Activated naive CD8-positive, alpha-beta T cell treated with anti-CD3 and anti-CD28 coated beads, Interleukin-2, amount 50 U/mL, for 24 hours (primary cell): ENCODE results near the gene DIAPH2.

Experiments
- ATAC-seq: fragments of 150-1000 bp; cut with Tn5 transposase; one replicate; pipeline ENCODE4 v1.10.0; 2021
- DNase-seq: peaks from one replicate; pipeline ENCODE4 v3.0.0; 2021
- H3K27ac Mint-ChIP-seq: one replicate; pipeline ENCODE4 v1.8.0; 2021; ENCODE audit warnings: mild to moderate bottlenecking, mixed read lengths
- H3K27me3 Mint-ChIP-seq: one replicate; pipeline ENCODE4 v1.8.0; 2021; ENCODE audit warnings: mixed read lengths
- H3K36me3 Mint-ChIP-seq: one replicate; pipeline ENCODE4 v1.8.0; 2021; ENCODE audit warnings: low read depth, mixed read lengths
- H3K4me1 Mint-ChIP-seq: one replicate; pipeline ENCODE4 v1.8.0; 2021; ENCODE audit warnings: mixed read lengths
- H3K4me3 Mint-ChIP-seq: one replicate; pipeline ENCODE4 v1.8.0; 2021; ENCODE audit warnings: mild to moderate bottlenecking, moderate library complexity, mixed read lengths
- H3K9me3 Mint-ChIP-seq: one replicate; pipeline ENCODE4 v1.8.0; 2021; ENCODE audit warnings: mixed read lengths

Gene DIAPH2

DNA sequence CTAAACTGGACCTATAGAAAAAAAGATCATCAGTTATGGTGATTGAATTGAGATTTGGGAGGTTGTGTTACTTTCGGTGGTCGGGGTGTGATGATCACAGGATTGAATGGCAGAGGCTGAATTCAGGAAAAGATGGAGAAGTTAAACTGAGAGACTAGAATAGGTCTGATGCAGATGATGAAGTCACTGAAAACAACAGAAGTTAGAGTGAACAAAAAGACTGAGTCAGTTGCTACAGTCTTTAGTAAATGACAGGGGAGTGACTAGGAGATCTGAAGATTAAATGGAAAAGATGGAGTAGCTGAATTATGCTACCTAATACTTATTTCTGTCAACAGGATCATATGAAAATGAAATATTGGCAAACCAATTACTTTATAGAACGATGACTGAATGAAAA is 362.2 kb downstream of the DIAPH2 start:
- H3K27ac Mint-ChIP-seq = no peak overlapping the region

DNA sequence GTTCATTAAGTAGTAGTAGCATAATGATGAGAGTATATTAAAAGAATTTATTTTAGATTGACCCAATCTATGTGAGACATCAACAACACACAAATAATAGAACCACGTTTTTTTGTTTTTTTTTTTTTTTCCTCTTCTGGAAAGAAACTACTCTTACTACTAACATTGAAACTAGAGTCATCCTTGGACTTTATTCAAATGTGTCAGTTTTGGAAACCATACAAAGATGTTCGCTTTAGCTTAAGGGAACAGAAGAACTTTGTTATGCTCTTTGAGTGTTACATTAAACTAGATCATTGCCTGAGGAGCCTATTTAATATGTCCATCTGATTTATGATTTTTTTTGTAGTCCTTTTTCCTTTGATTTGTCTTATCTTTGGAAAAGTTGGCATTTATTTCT is 365.8 kb downstream of the DIAPH2 start:
- Mint-ChIP-seq H3K4me3 (no peak overlapping the region), H3K27me3 (no peaks in the 10 kb centered on the region), H3K4me1 (no peaks in the 10 kb centered on the region), H3K27ac (no peak overlapping the region), H3K9me3 (no peaks in the 10 kb centered on the region), H3K36me3 (no peaks in the 10 kb centered on the region)
- DNase-seq (no peak), ATAC-seq (no peak)

More for the DNA sequence above, 362.2 kb downstream of the DIAPH2 start:
- Mint-ChIP-seq H3K4me3 (no peak overlapping the region), H3K27me3 (no peaks in the 10 kb centered on the region), H3K4me1 (no peaks in the 10 kb centered on the region), H3K9me3 (no peaks in the 10 kb centered on the region), H3K36me3 (no peaks in the 10 kb centered on the region)
- DNase-seq = no peak
- ATAC-seq = no peak

DNA sequence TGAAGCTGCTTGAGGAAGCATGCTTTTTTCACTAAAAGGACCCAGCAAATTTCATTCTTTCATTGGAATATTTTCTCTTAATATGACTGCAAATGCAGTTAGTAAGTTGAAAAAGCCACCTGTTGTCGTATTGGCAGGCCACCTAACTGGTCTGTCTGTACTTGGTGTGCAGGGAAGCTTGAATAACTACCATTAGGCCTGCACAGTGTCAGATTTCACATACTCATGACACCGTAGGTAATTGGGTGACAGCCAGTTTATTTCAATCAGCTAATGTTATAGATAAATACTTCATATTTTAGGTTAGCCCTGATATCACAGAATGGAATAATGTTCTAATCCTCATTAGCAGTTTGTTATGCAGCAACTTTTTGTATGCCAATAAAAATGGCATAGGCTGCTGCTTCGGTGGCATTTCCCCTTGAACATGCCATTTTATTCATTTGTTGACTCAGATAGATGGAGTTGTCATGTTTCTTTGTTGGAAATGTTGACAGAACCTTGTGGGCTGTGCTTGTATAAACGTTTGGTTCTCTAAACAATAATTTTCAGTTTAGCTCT is 372.8 kb downstream of the DIAPH2 start:
- ATAC-seq (no peak), DNase-seq (no peak)
- H3K27ac Mint-ChIP-seq = no peak overlapping the region
- no peaks in the 10 kb centered on the region for H3K4me1 Mint-ChIP-seq
- H3K36me3 Mint-ChIP-seq = no peaks in the 10 kb centered on the region
- no peaks in the 10 kb centered on the region for H3K27me3 Mint-ChIP-seq
- no peaks in the 10 kb centered on the region for H3K9me3 Mint-ChIP-seq
- no peak overlapping the region for H3K4me3 Mint-ChIP-seq

DNA sequence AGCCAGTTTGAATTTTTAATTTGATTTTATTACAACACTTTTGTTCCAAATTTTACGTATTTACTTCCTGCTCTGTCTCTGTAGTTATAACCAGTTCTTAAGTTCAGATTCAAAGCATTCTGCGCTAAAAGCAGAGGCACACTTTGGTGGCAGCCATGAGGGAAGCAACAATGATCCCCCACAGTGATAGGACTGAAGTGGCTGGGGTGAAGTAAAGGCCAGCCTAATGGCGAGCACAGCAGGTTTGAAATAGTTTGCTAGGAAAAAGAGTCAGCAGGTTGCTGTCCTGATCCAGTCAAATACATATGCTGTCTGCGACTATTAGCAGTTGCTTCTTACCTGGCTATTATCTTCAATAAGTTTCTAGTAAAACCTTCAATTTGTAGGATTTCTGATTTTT is 375.4 kb downstream of the DIAPH2 start:
- Mint-ChIP-seq H3K4me3 (no peak overlapping the region), H3K27ac (no peak overlapping the region), H3K4me1 (no peaks in the 10 kb centered on the region), H3K9me3 (no peaks in the 10 kb centered on the region), H3K27me3 (no peaks in the 10 kb centered on the region), H3K36me3 (no peaks in the 10 kb centered on the region)
- ATAC-seq (no peak), DNase-seq (no peak)

DNA sequence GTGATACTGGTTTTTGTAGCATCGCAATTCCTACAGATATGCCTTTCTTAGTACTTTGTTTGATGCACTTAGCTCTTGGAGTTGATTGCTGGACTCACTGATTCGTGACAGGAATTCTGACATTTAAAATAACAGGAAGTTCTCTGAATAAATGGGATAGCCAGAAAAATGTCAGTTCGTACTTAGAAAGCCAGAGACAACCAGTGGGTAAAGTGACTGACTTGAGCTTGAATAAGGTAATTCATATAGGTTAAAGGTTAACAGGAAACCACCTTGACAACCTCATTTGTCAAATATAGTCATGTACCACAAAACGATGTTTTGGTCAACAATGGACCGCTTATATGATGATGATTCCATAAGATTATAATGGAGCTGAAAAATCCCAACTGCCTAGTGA is 380.4 kb downstream of the DIAPH2 start:
- H3K4me1 Mint-ChIP-seq = no peaks in the 10 kb centered on the region

DNA sequence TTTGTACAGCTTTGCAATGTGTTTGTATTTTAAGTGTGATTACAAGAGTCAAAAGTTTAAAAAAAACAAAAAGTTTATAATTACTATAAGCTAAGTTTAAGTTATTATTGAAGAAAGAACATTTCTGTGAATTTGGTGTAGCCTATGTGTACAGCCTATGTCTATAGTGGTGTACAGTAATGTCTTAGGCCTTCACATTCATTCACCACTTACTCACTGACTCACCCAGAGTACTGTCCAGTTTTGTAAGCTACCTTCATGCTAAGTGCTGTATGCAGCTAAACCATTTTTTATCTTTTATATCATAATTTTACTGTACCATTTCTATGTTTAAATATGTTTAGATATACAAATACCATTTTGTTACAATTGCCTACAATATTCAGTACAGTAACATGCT is 381.3 kb downstream of the DIAPH2 start:
- H3K36me3 Mint-ChIP-seq = no peaks in the 10 kb centered on the region
- H3K27ac Mint-ChIP-seq = no peak overlapping the region
- DNase-seq (no peak), ATAC-seq (no peak)
- H3K4me3 Mint-ChIP-seq = no peak overlapping the region
- H3K9me3 Mint-ChIP-seq = no peaks in the 10 kb centered on the region
- no peaks in the 10 kb centered on the region for H3K4me1 Mint-ChIP-seq
- H3K27me3 Mint-ChIP-seq = no peaks in the 10 kb centered on the region

More for the DNA sequence above, 380.4 kb downstream of the DIAPH2 start:
- no peak for ATAC-seq
- no peaks in the 10 kb centered on the region for H3K36me3 Mint-ChIP-seq
- no peak for DNase-seq
- H3K27me3 Mint-ChIP-seq = no peaks in the 10 kb centered on the region
- H3K4me3 Mint-ChIP-seq = no peak overlapping the region
- H3K27ac Mint-ChIP-seq = no peak overlapping the region
- H3K9me3 Mint-ChIP-seq = no peaks in the 10 kb centered on the region

DNA sequence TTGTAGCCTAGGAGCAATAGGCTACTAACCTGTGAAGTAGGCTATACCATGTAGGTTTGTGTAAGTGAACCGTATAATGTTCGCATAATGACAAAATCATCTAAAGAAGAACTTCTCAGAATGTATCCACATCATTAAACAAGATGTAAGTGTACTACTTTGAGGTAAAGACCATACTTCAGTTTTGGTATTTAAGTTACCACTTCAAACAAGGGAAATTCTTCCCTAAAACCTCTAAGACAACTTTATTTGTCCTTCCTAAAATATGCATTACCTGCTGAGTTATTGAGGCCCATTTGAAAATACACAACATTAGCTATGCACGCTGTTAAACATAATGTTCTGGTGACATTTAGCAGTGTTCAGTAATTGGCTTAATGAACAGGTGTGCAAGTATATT is 381.7 kb downstream of the DIAPH2 start:
- H3K9me3 Mint-ChIP-seq = no peaks in the 10 kb centered on the region
- H3K4me3 Mint-ChIP-seq = no peak overlapping the region
- H3K4me1 Mint-ChIP-seq = no peaks in the 10 kb centered on the region
- no peak for ATAC-seq
- no peaks in the 10 kb centered on the region for H3K27me3 Mint-ChIP-seq
- H3K36me3 Mint-ChIP-seq = no peaks in the 10 kb centered on the region
- no peak overlapping the region for H3K27ac Mint-ChIP-seq
- no peak for DNase-seq

DNA sequence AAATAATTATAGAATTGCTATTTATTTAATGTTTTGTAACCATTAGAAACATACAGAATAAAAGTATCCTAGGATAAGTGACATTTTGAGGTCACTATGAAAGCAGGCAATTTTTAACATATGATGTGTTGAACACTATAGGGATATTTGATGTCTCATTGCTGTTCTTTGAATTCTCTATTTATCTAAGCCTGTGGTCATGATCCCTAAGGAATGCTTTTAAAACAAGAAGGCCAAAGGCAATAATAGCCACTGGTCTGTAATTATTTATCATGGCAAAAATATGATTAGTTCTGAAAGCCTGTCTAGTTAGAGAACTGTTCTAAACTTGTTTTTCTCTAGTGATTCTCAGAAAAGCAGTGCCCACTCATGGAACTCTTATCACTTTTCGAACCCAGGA is 385.7 kb downstream of the DIAPH2 start:
- H3K9me3 Mint-ChIP-seq = no peaks in the 10 kb centered on the region
- no peaks in the 10 kb centered on the region for H3K27me3 Mint-ChIP-seq
- no peak overlapping the region for H3K4me3 Mint-ChIP-seq
- ATAC-seq (no peak), DNase-seq (no peak)
- no peaks in the 10 kb centered on the region for H3K36me3 Mint-ChIP-seq
- H3K27ac Mint-ChIP-seq = no peak overlapping the region
- no peaks in the 10 kb centered on the region for H3K4me1 Mint-ChIP-seq

DNA sequence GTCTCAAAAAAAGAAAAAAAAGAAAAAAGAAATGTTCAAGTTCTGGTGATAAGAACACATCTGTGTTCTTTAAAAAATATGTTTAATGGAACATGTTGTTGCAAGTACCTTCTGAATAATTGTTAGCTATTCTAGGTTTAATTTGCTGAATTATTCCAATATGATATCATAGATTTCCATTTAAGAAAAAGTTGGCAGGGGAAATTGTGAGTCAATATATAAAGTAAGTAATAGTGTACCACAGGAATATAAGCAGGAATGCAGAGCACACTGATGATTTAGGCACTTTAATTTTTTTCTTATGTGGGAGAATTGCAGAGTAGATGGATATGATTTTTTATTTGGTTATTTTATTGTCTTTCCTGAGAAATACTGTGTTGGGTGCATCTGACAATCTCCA is 389.8 kb downstream of the DIAPH2 start:
- H3K36me3 Mint-ChIP-seq = no peaks in the 10 kb centered on the region
- no peaks in the 10 kb centered on the region for H3K4me1 Mint-ChIP-seq
- no peak overlapping the region for H3K27ac Mint-ChIP-seq
- ATAC-seq (no peak), DNase-seq (no peak)
- no peak overlapping the region for H3K4me3 Mint-ChIP-seq
- H3K27me3 Mint-ChIP-seq = no peaks in the 10 kb centered on the region
- no peaks in the 10 kb centered on the region for H3K9me3 Mint-ChIP-seq

DNA sequence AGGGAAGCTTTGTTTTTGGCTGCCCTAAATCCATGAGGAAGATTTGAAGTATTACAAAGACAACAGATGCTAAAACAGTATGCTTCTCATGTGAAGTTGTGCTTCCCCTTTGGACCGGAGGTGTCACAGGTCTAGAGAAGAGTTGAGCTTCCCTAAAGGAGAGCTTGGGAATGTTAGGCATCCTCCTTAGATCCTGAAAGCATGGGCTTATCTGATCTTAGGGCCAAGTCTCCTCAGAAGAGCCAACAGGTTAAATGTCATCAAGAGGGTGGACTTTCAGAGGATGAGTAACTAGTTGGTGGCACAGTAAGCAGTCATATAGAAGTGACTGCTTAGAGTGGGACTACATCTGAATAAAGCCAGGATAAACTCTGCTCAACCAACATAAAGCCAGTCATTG is 404.5 kb downstream of the DIAPH2 start:
- DNase-seq = no peak
- no peak overlapping the region for H3K27ac Mint-ChIP-seq
- H3K4me3 Mint-ChIP-seq = no peak overlapping the region
- H3K36me3 Mint-ChIP-seq = no peaks in the 10 kb centered on the region
- H3K9me3 Mint-ChIP-seq = no peaks in the 10 kb centered on the region
- H3K4me1 Mint-ChIP-seq = no peaks in the 10 kb centered on the region
- H3K27me3 Mint-ChIP-seq = no peaks in the 10 kb centered on the region
- no peak for ATAC-seq

DNA sequence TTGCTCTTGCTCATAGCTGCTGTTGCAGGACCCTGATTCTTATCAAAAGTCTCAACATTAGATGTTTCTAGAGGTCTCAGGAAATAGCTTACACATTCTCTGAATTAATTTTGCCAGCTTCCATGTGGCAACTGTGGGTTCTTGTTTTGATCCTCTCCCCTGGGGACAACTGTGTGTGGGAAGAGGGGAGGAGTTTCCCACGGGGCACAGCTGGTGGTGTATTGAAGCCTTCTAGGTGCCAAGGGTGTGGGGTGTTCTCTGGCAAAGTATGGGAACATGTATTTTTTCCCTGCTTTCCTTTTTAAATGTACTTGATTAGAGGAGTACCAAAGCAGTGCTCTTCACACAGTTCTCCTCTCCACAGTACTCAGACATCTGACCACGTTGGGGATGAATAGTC is 411.7 kb downstream of the DIAPH2 start:
- no peak for DNase-seq
- Mint-ChIP-seq H3K27me3 (no peaks in the 10 kb centered on the region), H3K9me3 (no peaks in the 10 kb centered on the region), H3K27ac (no peak overlapping the region), H3K4me3 (no peak overlapping the region), H3K4me1 (no peaks in the 10 kb centered on the region), H3K36me3 (no peaks in the 10 kb centered on the region)
- no peak for ATAC-seq

DNA sequence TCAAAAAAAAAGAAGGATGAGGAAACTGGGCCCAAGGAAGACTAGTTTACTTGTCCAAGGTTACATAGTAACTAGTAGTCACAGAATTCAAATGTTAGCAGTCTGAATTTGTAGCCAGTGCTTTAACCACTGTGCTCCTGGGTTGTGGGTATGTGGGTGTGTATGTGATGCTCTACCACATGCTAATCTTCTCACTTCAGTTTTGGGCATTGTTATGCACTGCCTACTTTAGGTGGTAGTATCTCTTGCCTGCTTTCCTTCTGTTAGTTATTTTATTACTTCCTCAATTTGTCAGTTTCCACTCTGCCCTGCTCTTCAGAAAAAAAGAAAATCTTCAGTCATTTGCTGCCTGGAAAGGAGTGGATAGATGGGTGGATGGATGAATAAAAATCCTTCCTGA is 418.3 kb downstream of the DIAPH2 start:
- peaks cover 3% of the 10 kb centered on the region for H3K4me1 Mint-ChIP-seq

DNA sequence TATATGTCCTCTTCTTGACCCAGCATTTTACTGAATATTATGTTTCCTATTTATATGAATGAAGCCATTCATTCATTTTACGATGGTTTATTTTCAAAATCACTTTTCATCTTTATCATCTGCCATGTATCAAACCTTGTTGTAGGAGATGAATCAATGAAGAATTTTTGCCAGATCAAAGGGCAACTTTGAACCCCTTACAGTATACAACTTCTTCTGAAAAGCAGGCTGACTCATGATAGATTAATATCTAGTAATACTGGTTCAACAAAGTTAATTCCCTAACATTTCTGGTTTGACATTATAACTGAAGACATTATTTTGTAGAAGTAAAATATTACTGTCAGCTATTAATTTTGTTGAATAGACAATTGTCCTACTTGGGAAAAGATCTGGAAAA is 425.1 kb downstream of the DIAPH2 start:
- no peaks in the 10 kb centered on the region for H3K36me3 Mint-ChIP-seq
- DNase-seq (no peak), ATAC-seq (no peak)
- no peak overlapping the region for H3K4me3 Mint-ChIP-seq
- H3K27me3 Mint-ChIP-seq = no peaks in the 10 kb centered on the region
- H3K4me1 Mint-ChIP-seq = no peaks in the 10 kb centered on the region
- H3K27ac Mint-ChIP-seq = no peak overlapping the region
- H3K9me3 Mint-ChIP-seq = no peaks in the 10 kb centered on the region

More for the DNA sequence above, 418.3 kb downstream of the DIAPH2 start:
- Mint-ChIP-seq H3K9me3 (no peaks in the 10 kb centered on the region), H3K36me3 (peaks cover 3% of the 10 kb centered on the region), H3K4me3 (no peak overlapping the region), H3K27me3 (no peaks in the 10 kb centered on the region), H3K27ac (no peak overlapping the region)
- DNase-seq (no peak), ATAC-seq (no peak)

DNA sequence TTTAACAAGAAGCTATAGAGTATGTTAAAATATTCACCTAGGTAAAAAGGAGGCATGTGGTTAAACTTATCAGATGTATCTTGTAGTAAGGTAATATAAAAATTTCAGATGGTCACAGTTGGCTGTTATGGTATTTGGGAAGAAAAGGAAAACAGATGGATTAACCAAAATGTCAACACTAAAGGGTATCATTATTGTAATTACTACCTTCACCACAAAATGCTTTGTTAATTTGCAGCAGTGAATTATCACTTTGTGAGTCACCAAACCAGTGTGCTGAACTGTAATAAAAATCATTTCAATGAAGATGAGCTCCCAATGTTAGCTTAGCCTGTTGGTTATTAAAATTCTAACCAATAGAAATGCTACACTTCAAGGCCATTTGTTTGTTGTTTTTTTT is 432.9 kb downstream of the DIAPH2 start:
- Mint-ChIP-seq H3K9me3 (no peaks in the 10 kb centered on the region), H3K27ac (no peak overlapping the region), H3K4me3 (no peak overlapping the region), H3K36me3 (no peaks in the 10 kb centered on the region), H3K27me3 (no peaks in the 10 kb centered on the region), H3K4me1 (no peaks in the 10 kb centered on the region)
- ATAC-seq (no peak), DNase-seq (no peak)

DNA sequence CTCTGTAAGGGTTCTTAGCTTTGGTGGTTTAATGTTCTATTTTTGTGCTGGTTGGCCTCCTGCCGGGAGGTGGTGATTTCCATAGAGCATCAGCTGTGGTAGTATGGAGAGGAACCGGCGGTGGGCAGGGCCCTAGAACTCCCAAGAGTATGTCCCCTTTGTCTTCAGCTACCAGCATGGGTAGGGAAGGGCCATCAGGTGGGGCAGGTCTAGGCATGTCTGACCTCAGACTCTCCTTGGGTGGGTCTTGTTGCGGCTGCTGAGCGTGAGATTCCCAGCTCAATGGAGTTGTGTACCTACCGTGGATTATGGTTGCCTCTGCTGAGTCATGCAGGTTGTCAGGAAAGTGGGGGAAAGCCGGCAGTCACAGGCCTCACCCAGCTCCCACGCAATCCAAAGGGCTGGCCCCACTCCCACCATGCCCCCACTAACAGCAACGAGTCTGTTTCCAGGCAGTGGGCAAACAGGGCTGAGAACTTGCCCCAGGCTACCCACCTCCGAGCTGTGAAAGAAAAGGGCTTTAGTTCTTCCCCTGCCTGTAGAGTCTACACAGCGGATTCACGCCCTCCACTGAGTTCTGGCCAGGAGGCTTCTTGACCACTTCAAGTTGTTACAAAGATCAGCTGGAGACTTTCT is 434.9 kb downstream of the DIAPH2 start:
- H3K27me3 Mint-ChIP-seq = no peaks in the 10 kb centered on the region
- H3K36me3 Mint-ChIP-seq = no peaks in the 10 kb centered on the region
- no peaks in the 10 kb centered on the region for H3K4me1 Mint-ChIP-seq
- no peaks in the 10 kb centered on the region for H3K9me3 Mint-ChIP-seq
- no peak overlapping the region for H3K4me3 Mint-ChIP-seq
- DNase-seq (no peak), ATAC-seq (no peak)
- H3K27ac Mint-ChIP-seq = no peak overlapping the region

DNA sequence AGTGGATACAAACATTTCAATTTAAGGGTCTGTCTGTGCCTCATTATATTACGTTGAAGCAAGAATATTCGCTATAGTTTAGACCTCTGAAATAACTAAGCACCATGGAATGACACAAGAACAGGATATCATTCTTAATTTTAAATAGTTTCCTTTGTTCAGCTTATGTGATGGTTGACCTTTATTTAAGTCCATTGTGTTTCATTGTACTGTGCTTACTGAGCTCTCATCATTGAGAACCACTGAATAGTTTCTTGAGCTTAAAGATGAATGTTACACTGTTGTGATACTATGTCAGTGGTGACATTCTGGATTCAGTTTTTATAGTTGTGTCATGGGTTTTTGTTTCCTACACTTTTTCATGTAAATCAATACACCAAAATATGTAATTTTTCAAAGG is 438.4 kb downstream of the DIAPH2 start:
- ATAC-seq = no peak
- H3K27ac Mint-ChIP-seq = no peak overlapping the region
- DNase-seq = no peak
- no peaks in the 10 kb centered on the region for H3K27me3 Mint-ChIP-seq
- no peaks in the 10 kb centered on the region for H3K4me1 Mint-ChIP-seq
- no peaks in the 10 kb centered on the region for H3K9me3 Mint-ChIP-seq
- no peak overlapping the region for H3K4me3 Mint-ChIP-seq
- H3K36me3 Mint-ChIP-seq = peaks cover 2% of the 10 kb centered on the region
